NCI-H2081 (cell line): ENCODE measurements around the gene HBQ1.
"Not testable (repeated sequence)": the region's sequence is repeated elsewhere in the genome, so short reads cannot be mapped to it uniquely, and the experiment has no call there.

Source experiments
- DNase-seq, 2 experiments: peaks; one replicate each; lab custom pipeline; 2025; lab: John Stamatoyannopoulos, UW

Gene HBQ1

DNA sequence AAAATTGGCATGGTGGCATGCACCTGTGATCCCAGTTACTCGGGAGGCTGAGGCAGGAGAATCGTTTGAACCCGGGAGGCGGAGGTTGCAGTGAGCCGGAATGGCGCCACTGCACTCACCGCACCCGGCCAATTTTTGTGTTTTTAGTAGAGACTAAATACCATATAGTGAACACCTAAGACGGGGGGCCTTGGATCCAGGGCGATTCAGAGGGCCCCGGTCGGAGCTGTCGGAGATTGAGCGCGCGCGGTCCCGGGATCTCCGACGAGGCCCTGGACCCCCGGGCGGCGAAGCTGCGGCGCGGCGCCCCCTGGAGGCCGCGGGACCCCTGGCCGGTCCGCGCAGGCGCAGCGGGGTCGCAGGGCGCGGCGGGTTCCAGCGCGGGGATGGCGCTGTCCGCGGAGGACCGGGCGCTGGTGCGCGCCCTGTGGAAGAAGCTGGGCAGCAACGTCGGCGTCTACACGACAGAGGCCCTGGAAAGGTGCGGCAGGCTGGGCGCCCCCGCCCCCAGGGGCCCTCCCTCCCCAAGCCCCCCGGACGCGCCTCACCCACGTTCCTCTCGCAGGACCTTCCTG, at the start of gene HBQ1:
TSS of gene HBQ1 (plus strand) at position 359 of the 575 bp plus-strand sequence. CDS start at position 387, 28 bp downstream.
- DNase-seq, result no peak

DNA sequence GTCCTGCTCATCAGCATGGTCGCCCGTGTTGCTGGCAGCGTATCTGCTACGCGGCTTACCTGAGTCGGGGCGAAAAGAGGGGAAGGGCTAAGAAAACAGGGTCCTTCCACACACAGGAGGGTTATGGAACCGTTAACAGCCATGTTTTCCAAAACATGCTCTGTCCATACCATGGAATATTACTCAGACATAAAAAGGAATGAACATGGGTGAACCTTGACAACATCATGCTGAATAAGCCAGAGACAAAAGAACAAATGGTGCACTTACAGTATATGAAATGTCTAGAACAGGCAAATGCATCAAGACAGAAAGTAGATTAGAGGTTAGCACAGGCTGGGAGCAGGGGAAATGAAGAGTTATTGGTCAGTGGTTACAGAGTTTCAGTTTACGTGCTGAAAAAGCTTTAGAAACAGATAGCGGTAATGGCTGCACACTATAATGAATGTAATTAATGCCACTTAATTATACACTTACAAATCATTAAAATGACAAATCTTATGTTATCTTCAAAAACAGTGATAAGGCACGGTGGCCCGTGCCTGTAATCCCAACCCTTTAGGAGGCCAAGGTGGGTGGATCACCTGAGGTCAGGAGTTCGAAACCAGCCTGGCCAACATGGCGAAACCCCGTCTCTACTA, 49.6 kb upstream of the HBQ1 start:
- DNase-seq, result no peak

DNA sequence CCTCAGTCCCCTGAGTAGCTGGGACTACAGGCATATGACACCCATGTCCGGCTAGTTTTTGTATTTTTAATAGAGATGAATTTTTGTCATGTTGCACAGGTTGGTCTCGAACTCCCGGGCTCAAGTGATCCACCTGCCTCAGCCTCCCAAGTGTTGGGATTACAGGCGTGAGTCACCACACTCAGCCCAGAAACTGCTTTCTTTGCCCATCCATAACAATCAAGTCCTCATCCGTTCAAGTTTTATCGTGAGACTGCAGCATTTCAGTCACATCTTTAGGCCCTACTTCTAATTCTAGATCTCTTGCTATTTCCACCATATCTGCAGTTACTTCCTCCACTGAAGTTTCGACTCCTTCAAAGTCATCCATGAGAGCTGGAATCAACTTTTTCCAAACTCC, 48.1 kb upstream of the HBQ1 start:
- no peak for DNase-seq

DNA sequence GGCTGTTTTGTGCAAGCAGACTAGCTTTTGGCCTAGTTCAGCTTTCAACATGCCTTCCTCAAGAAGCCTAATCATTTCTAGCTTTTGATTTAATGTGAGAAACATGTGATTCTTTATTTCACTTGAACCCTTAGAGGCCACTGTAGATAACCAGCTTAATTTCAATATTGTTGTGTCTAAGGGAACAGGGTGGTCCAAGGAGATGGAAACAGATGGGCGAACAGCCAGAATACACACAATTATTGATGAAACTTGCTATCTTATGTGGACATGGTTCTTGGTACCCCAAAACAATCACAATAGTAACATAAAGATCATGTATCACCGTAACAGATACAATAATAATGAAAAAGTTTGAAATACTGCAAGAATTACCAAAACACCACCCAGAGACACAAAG, 46.5 kb upstream of the HBQ1 start:
- no peak for DNase-seq

DNA sequence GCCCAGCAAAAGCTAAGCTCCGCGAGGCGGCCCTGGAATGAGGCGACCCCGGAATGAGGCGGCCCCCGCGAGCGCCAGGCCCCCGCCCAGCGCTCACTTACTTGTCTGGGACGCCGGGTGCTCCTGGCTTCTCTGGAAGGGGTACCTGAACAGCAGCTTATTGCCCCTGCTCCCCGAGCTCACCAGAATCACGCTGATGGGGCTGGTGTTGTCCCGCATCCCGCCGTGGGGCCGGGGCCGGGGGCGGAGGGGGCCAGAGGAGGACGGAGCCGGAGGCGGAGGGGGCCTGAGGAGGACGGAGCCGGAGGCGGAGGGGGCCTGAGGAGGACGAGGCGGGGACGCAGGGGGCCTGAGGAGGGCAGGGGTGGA, 42.2 kb upstream of the HBQ1 start:
- peak in 1 of 2 experiments; percentile 27 for DNase-seq

DNA sequence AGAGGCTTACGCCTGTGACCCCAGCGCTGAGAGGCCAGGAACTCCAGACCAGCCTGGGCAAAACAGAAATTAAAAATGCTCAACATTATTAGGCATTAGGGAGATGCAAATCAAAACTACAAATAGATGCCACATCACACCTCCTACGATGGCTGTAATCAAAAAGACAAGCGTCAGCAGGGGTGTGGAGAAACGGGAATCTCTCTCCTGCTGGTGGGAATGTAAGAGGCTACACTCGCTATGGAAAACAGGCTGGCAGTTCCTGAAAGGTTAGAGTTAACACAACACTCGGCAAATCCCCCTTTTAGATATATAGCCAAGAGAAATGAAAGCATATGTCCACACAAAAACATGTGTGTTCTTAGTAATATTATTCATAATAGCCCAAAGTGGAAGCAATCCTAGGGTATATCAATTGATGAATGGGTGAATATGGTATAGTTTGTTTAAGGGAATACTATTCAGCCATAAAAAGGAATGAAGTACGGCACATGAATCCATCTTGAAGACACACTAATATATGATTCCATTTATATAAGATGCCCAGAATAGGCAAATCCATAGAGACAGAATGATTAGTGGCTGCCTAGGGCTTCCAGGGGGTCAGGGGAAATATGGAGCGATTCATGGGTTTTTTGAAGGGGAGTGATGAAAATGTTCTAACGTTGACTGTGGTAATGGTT, 39.9 kb upstream of the HBQ1 start:
- no peak for DNase-seq

DNA sequence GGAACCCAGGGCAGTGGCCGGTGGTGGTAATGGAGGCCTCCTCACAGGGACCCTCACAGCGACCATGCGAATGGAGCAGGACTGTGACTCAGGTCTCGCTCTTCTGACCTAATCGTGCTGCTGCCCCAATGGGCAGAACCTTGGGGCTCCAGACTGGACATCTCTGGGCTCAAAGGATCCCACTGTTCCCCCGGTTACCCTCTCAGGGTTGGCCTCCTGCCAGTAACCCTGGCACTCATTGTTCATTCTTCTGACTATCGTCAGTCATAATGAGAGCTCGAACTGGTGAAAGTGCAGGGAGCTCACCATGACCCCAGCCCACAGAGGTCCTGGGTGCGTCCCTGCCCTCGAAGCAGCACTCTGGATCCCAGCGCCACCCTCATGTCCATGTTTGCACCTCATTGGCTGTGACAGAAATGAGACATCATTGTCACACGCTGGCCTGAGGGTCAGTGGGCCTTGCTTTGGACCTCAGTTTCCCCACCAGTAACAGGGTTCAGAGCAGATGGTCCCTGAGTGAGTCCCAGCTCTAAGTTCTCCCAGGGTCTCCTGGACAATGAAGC, 37.8 kb upstream of the HBQ1 start:
- no peak for DNase-seq

DNA sequence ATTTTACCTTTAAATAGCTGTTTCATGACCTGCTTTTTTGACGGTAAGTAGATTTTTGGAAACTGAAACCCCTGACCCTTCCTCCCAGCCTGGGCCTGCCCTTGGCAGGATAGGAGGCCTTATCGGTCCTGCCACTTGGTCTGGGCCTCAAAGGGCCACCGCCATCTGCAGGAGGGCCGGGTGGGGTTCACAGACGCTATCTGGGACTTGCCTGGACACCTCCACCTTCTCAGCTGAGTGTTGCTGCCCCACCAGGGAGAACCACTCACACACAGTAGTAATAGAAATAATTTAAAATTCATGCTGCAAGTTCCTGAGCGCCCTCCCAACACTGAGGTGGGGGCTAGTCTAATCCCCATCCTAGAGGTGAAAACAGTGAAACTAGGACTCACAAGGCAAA, 37.2 kb upstream of the HBQ1 start:
- no peak for DNase-seq

DNA sequence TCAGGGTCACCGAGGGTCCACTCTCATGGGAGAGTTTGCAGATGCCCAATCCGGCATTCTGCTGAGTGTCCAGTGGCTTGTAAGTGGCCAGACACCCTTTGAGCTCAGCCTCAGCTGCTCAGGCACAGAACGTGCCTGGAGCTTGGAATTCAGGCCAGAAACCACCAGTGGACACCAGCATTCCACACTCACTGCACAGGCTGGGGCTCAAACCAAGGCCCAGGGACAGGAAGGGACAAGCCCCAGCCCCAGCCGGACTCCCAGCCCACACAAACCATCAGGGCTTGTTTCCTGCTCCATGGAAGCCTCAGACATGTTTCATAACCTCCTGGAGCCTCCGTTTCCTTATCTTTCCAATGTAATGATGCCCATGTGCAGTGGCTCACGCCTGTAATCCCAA, 36.8 kb upstream of the HBQ1 start:
- DNase-seq, result no peak

DNA sequence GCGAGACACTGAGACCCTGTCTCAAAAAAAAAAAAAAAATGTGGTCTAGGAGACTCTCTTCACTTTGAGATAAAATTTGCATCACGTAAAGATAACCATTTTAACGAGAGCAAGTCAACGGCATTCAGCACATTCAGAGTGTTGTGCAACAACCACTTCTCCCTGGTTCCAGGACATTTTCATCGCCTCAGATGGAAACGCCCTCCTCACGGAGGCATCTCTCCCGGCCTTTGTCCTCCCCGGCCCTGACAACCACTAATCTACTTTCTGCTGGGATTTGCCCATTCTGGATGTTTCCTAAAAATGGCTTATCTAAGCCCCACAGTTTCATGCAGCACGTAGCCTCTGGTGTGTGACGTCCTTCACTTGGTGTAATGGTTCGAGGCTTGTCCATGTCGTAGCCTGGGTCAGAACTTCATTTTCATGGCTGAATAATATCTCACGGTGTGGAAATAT, 35.4 kb upstream of the HBQ1 start:
- no peak for DNase-seq

DNA sequence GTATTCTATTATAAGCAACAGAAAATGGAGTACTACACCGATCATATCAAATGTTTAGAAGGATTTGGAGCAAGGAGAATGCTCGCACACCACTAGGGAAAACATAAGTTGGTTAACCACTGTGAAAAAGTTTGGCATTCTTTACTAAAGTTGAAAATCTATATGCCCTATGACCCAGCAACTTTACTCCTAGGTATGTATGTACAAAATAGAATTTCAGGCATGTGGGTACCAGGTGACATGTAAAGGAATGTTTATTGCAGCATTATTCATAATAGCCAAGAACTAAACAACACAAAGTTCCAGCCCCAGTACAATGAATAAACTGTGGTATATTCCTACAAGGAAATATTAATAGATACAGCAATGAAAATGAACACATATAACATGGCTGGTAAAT, 33.6 kb upstream of the HBQ1 start:
- no peak for DNase-seq

DNA sequence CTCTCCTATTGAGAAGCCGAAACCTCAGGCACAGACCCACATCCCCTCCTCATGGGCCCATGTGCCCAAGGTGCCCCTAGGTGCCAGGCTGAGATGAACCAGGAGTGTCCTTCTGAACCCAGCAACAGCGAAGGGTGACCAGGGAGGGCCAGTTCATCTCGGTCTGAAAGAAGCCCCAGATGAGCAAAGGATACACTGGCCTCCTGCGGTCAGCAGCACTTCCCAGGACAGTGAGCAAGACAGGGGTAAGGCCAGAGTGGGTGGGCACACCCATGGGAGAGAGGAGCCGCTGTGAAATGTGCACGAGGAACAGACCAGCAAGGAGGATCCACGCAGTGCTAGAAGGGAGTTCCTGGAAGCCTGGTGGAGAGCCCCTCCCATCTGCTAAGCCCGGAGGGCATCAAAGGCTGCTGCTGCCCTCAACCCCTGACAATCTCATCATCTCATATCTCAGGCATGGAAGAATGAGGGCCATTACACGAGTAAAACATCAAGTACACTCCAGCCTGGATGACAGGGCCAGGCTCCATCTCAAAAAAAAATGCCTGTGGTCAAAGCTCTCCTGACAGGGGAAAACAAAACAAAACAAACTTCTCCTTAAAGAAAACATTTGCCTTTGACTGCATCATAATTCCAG, 31.1 kb upstream of the HBQ1 start:
- no peak for DNase-seq

DNA sequence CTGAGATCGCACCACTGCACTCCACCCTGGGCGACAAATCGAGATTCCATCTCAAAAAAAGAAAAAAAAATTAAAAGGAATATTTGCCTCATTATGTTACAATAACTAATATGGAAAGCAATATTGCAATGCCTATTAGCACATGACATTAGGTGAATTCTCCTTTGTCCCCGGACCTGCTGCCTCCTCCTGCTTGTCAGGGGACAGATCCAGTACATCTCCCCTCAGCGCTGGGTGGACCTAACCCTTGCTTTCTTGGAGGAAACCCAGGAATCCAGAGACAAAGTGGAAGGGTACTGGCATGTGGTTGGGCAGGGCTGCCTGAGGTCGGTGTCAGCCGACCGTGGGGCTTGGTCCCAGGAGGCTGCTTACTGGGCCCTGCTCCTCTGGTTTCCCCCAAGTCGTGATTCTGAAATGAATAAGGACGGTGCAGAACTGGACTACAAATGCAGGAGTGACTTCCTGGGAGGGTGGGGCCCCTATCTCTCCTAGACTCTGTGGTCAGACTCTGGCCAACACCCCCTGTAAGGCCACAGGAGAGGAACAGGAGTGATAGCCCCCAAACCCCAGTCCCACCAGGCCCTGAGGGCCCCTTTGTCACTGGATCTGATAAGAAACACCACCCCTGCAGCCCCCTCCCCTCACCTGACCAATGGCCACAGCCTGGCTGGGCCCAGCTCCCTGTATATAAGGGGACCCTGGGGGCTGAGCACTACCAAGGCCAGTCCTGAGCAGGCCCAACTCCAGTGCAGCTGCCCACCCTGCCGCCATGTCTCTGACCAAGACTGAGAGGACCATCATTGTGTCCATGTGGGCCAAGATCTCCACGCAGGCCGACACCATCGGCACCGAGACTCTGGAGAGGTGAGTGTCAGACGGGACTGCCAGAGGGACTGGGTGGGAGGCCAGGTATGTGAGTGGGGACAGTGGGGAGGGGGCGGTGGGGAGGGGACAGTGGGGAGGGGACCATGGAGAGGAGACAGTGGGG, 27.8 kb upstream of the HBQ1 start, which contains the start of gene HBZ:
TSS of gene HBZ (plus strand) at position 504 of the 988 bp plus-strand sequence. CDS start at position 770, 266 bp downstream.
- no peak for DNase-seq

DNA sequence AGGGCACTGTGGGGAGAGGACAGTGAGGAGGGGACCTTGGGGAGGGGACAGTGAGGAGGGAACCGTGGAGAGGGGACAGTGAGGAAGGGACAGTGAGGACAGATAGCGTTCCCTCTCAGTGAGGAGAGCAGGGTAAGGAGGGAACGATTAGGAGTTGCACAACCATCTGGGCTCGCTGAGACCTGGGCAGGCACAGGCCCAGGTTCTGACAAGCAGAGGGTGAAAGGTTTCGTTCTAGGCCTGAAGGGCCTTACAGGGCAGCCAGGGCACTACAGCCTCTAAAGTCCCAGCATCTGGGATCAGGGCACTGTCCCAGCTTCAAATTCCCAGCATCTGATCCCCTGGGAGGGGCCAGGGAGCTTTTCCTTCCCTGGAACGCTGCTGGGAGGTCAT, 27.1 kb upstream of the HBQ1 start:
- not testable (repeated sequence) for DNase-seq

DNA sequence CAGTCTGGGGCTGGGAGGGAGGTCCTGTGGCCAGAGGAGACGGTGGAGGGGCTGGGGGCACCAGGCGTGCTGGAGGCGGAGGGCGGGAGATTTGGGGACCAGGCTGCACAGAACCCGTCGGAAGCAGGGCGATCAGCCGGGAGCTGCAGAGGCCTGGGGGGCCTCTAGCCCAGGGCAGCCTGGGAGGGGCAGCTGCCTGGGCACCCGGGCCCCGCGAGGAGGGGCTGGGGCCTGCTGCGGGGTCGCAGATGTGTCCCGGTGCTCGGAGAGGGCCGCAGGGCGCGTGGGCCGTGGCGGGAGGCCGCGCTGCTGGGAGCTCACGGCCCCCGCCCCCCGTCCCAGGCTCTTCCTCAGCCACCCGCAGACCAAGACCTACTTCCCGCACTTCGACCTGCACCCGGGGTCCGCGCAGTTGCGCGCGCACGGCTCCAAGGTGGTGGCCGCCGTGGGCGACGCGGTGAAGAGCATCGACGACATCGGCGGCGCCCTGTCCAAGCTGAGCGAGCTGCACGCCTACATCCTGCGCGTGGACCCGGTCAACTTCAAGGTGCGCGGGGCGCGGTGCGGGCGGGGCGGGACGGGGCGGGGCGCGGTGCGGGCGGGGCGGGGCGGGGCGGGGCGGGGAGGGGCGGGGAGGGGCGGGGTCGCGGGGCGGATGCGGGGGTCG, 26.6 kb upstream of the HBQ1 start:
- DNase-seq, result not testable (repeated sequence)

DNA sequence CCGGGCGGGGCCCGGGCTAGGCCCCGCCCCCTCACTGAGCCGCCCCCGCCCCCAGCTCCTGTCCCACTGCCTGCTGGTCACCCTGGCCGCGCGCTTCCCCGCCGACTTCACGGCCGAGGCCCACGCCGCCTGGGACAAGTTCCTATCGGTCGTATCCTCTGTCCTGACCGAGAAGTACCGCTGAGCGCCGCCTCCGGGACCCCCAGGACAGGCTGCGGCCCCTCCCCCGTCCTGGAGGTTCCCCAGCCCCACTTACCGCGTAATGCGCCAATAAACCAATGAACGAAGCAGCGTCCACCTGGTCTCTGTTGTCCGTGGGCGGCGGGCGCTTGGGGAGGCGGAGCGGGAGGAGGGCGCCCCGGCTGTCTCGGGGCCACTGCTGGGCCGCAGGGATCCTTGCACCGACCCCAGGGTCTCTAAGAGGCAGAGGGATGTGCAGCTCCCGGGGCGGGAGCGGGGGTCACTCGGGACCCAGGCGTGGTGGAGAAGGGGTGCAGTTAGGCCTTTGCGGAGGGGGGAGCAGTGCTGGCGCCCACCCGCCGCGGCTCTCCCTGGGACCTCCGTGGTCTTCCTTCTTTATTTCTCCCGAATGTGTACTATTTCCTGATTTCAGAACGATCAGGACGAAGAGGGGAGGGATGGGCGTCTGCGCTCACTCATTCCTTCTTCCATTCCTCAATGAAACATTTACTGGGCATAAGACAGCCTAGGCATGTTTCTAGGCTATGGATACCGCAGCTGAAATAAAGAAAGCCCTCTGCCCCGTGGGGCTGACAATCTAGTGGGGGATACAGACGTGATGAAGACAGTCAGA, 25.8 kb upstream of the HBQ1 start:
- DNase-seq, result peak; percentile 6 to 28

DNA sequence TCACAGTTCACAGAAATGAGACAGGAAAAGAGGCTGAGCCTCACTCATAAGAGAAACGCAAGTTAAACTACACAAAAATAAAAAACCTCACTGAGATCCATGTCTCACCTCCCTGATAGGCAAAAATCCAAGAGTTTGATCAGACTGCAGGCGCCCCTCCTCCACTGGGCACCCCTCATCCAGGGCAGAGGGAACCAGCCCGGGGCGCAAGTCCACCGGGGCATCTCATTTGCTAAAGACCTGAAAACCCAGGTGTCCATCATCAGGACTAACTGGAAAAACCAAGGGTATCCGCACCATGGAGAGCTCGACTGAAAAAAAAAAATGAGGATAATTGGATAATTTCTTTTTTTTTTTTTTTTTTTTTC, 25.2 kb upstream of the HBQ1 start:
- DNase-seq, result no peak

DNA sequence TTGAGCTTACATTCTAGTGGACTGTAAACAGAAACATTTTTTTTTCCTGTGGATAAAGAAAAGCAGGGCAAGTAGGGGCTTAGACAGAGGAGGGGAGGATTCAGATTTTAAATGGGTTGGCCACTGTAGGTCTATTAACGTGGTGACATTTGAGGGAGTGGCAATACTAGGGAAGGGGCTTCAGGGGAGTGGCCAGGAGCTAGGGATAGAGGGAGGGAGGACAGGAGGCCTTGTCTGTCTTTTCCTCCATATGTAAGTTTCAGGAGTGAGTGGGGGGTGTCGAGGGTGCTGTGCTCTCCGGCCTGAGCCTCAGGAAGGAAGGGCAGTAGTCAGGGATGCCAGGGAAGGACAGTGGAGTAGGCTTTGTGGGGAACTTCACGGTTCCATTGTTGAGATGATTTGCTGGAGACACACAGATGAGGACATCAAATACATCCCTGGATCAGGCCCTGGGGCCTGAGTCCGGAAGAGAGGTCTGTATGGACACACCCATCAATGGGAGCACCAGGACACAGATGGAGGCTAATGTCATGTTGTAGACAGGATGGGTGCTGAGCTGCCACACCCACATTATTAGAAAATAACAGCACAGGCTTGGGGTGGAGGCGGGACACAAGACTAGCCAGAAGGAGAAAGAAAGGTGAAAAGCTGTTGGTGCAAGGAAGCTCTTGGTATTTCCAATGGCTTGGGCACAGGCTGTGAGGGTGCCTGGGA, 21.0 kb upstream of the HBQ1 start:
- no peak for DNase-seq

DNA sequence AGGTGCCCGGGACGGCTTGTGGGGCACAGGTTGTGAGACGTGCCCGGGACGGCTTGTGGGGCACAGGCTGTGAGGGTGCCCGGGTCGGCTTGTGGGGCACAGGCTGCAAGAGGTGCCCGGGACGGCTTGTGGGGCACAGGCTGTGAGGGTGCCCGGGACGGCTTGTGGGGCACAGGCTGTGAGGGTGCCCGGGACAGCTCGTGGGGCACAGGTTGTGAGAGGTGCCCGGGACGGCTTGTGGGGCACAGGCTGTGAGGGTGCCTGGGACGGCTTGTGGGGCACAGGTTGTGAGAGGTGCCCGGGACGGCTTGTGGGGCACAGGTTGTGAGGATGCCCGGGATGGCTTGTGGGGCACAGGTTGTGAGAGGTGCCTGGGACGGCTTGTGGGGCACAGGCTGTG, 20.0 kb upstream of the HBQ1 start:
- not testable (repeated sequence) for DNase-seq
